ENCODE measurements around the gene FHIP1A.

The FHIP1A gene

GRCh38 chr4:151407466-151408379 is 1.3 kb upstream of the FHIP1A start:
- H3K27ac ChIP-seq = peak overlapping the region; percentile 87

GRCh38 chr4:151408380-151408629 is 671 bp upstream of the FHIP1A start:
- TF ChIP-seq CTCF (conservative IDR thresholded peaks at IDR 0.05) (no peak), ZFX (IDR thresholded peaks at IDR 0.05) (no peak)
- H3K27ac ChIP-seq = peak overlapping the region; percentile 87

More at GRCh38 chr4:151407466-151408379, 1.3 kb upstream of the FHIP1A start:
- TF ChIP-seq ZFX (IDR thresholded peaks at IDR 0.05) (no peak), CTCF (conservative IDR thresholded peaks at IDR 0.05) (no peak)

GRCh38 chr4:151409470-151410313 is 716 bp downstream of the FHIP1A start:
- H3K27ac ChIP-seq = peak overlapping the region; percentile 87
- no peak for TF ChIP-seq CTCF (conservative IDR thresholded peaks at IDR 0.05)
- no peak for TF ChIP-seq ZFX (IDR thresholded peaks at IDR 0.05)

DNA sequence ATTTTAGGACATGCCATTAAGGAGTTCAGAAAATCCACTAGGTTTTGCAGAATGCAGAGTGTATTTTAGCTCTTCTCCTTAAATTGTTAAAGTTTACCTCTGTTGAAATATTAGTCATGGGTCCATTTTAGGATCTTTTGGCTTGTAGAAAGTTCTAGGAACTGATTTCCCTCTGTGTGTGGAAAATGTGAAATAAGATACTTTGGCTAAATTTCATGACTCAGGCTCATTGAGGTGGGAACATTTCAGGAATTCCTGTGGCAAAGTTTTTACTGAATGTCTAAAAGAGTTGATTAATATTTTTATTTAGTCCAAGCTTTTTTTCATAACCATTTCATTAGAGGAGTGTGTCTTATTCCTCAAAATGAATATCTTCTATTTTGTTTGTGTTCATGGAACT is 7.0 kb downstream of the FHIP1A start:
- TF ChIP-seq ZFX (IDR thresholded peaks at IDR 0.05) = no peak
- TF ChIP-seq CTCF (conservative IDR thresholded peaks at IDR 0.05) = no peak
- H3K27ac ChIP-seq = no peak overlapping the region

- H3K27ac ChIP-seq = no peak overlapping the region
- no peak for TF ChIP-seq CTCF (conservative IDR thresholded peaks at IDR 0.05)
Observed at GRCh38 chr4:151417164-151417571, 8.2 kb downstream of the FHIP1A start.

- H3K27ac ChIP-seq = no peak overlapping the region
- TF ChIP-seq CTCF (conservative IDR thresholded peaks at IDR 0.05) (no peak), ZFX (IDR thresholded peaks at IDR 0.05) (no peak)
Observed at GRCh38 chr4:151417766-151418376, 8.9 kb downstream of the FHIP1A start.

GRCh38 chr4:151418385-151418784 is 9.4 kb downstream of the FHIP1A start:
- TF ChIP-seq ZFX (IDR thresholded peaks at IDR 0.05) (no peak), CTCF (conservative IDR thresholded peaks at IDR 0.05) (no peak)
- H3K27ac ChIP-seq = no peak overlapping the region
